ENCODE measurements around the gene P4HB. TPM values are rescaled to one million over a fixed set of nuclear protein-coding genes. Genes with fewer than 3 reads are reported as not detected.

P4HB gene
- total and polyA plus RNA-seq, 3 experiments from 2014 or later: 342 to 482 (median 463) TPM

- H3K4me1 Mint-ChIP-seq: peaks cover 0 to 10% (median under 1%) of the 10 kb centered on the region in 3 donors
- H3K27me3 Mint-ChIP-seq: peaks cover 32 to 47% of the 10 kb centered on the region in 2 donors
- peaks cover 23% of the 10 kb centered on the region for H3K27me3 ChIP-seq (ENCODE audit: insufficient read depth, low read length, poor library complexity, severe bottlenecking)
- H3K36me3 Mint-ChIP-seq: no peaks in the 10 kb centered on the region
- no peaks in the 10 kb centered on the region for H3K9me3 ChIP-seq (ENCODE audit: low read length)
- H3K27ac ChIP-seq (ENCODE audit: low read depth, low read length): no peak within 1 kb of the TSS
- H3K4me3 ChIP-seq (ENCODE audit: low read length): no peak within 1 kb of the TSS
- H3K4me1 ChIP-seq (ENCODE audit: insufficient read depth, low read length): no peaks in the 10 kb centered on the region
- no peak within 1 kb of the TSS for H3K27ac Mint-ChIP-seq
- peak within 1 kb of the TSS in 2 of 7 donors; percentile 45 to 69 for H3K4me3 Mint-ChIP-seq
- H3K9me3 Mint-ChIP-seq: no peaks in the 10 kb centered on the region
- H3K36me3 ChIP-seq (ENCODE audit: insufficient read depth, low read length): no peaks in the 10 kb centered on the region
- CTCF ChIA-PET: no interaction called here
- POLR2A ChIA-PET: no interaction called here
- no peak for DNase-seq
These were observed 56.4 kb downstream of the P4HB start, which contains the start of gene GCGR for GRCh38 chr17:81803728-81804558. Gene GCGR (plus strand): TSS chr17:81804150. CDS start chr17:81809019, 4,869 bp downstream.

GRCh38 chr17:81802856-81803643, 57.3 kb downstream of the P4HB start:
- peaks cover 28 to 46% of the 10 kb centered on the region in 2 donors for H3K27me3 Mint-ChIP-seq
- H3K36me3 Mint-ChIP-seq: no peaks in the 10 kb centered on the region
- CTCF ChIA-PET: no interaction called here
- Histone ChIP-seq H3K4me3 (ENCODE audit: low read length) (no peak overlapping the region), H3K27ac (ENCODE audit: low read depth, low read length) (no peak overlapping the region), H3K9me3 (ENCODE audit: low read length) (no peaks in the 10 kb centered on the region), H3K36me3 (ENCODE audit: insufficient read depth, low read length) (no peaks in the 10 kb centered on the region), H3K27me3 (ENCODE audit: insufficient read depth, low read length, poor library complexity, severe bottlenecking) (peaks cover 23% of the 10 kb centered on the region), H3K4me1 (ENCODE audit: insufficient read depth, low read length) (no peaks in the 10 kb centered on the region)
- no peak for DNase-seq
- no peaks in the 10 kb centered on the region for H3K9me3 Mint-ChIP-seq
- no peak overlapping the region for H3K27ac Mint-ChIP-seq
- H3K4me1 Mint-ChIP-seq: peaks cover 0 to 10% (median 0%) of the 10 kb centered on the region in 3 donors
- POLR2A ChIA-PET: no interaction called here
- peak overlapping the region in 2 of 7 donors; percentile 32 to 69 for H3K4me3 Mint-ChIP-seq

GRCh38 chr17:81802048-81802758, 58.1 kb downstream of the P4HB start:
- Mint-ChIP-seq H3K27me3 (peaks cover 28 to 41% of the 10 kb centered on the region in 2 donors), H3K4me3 (peak overlapping the region in 2 of 7 donors; percentile 38 to 76), H3K36me3 (no peaks in the 10 kb centered on the region), H3K9me3 (no peaks in the 10 kb centered on the region), H3K27ac (peak overlapping the region in 1 of 8 donors; percentile 29), H3K4me1 (peaks cover 0 to 10% (median 0%) of the 10 kb centered on the region in 3 donors)
- Histone ChIP-seq H3K4me1 (ENCODE audit: insufficient read depth, low read length) (no peaks in the 10 kb centered on the region), H3K36me3 (ENCODE audit: insufficient read depth, low read length) (no peaks in the 10 kb centered on the region), H3K9me3 (ENCODE audit: low read length) (no peaks in the 10 kb centered on the region), H3K27me3 (ENCODE audit: insufficient read depth, low read length, poor library complexity, severe bottlenecking) (peaks cover 23% of the 10 kb centered on the region), H3K4me3 (ENCODE audit: low read length) (no peak overlapping the region), H3K27ac (ENCODE audit: low read depth, low read length) (no peak overlapping the region)
- POLR2A ChIA-PET: no interaction called here
- CTCF ChIA-PET: no interaction called here
- no peak for DNase-seq

GRCh38 chr17:81801327-81801726, 59.0 kb downstream of the P4HB start:
- ChIA-PET POLR2A (no interaction called here), CTCF (interaction anchor here (0.7 kb wide), 1 partner anchor 368 kb away, joined by 3 read pairs; no protein-coding TSS in a partner anchor)
- Mint-ChIP-seq H3K4me1 (peaks cover 0 to 10% (median 0%) of the 10 kb centered on the region in 3 donors), H3K4me3 (no peak overlapping the region), H3K27ac (peak overlapping the region in 1 of 8 donors; percentile 38), H3K27me3 (peaks cover 28 to 41% of the 10 kb centered on the region in 2 donors), H3K36me3 (no peaks in the 10 kb centered on the region), H3K9me3 (no peaks in the 10 kb centered on the region)
- Histone ChIP-seq H3K27me3 (ENCODE audit: insufficient read depth, low read length, poor library complexity, severe bottlenecking) (peaks cover 23% of the 10 kb centered on the region), H3K36me3 (ENCODE audit: insufficient read depth, low read length) (no peaks in the 10 kb centered on the region), H3K27ac (ENCODE audit: low read depth, low read length) (no peak overlapping the region), H3K4me3 (ENCODE audit: low read length) (no peak overlapping the region), H3K9me3 (ENCODE audit: low read length) (no peaks in the 10 kb centered on the region), H3K4me1 (ENCODE audit: insufficient read depth, low read length) (no peaks in the 10 kb centered on the region)
- no peak for DNase-seq

- Histone ChIP-seq H3K4me1 (ENCODE audit: insufficient read depth, low read length) (no peaks in the 10 kb centered on the region), H3K27ac (ENCODE audit: low read depth, low read length) (no peak overlapping the region), H3K9me3 (ENCODE audit: low read length) (no peaks in the 10 kb centered on the region), H3K36me3 (ENCODE audit: insufficient read depth, low read length) (no peaks in the 10 kb centered on the region), H3K27me3 (ENCODE audit: insufficient read depth, low read length, poor library complexity, severe bottlenecking) (peaks cover 3% of the 10 kb centered on the region), H3K4me3 (ENCODE audit: low read length) (no peak overlapping the region)
- Mint-ChIP-seq H3K27me3 (no peaks in the 10 kb centered on the region), H3K36me3 (no peaks in the 10 kb centered on the region), H3K4me1 (no peaks in the 10 kb centered on the region), H3K4me3 (no peak overlapping the region), H3K9me3 (no peaks in the 10 kb centered on the region), H3K27ac (no peak overlapping the region)
- no peak for DNase-seq
- POLR2A ChIA-PET: no interaction called here
- CTCF ChIA-PET: no interaction called here
These were observed 65.8 kb downstream of the P4HB start for GRCh38 chr17:81794509-81794908.

GRCh38 chr17:81794074-81794476, 66.3 kb downstream of the P4HB start:
- ChIA-PET POLR2A (no interaction called here), CTCF (no interaction called here)
- no peaks in the 10 kb centered on the region for H3K9me3 ChIP-seq (ENCODE audit: low read length)
- no peaks in the 10 kb centered on the region for H3K36me3 ChIP-seq (ENCODE audit: insufficient read depth, low read length)
- H3K4me1 ChIP-seq (ENCODE audit: insufficient read depth, low read length): no peaks in the 10 kb centered on the region
- H3K4me3 ChIP-seq (ENCODE audit: low read length): no peak overlapping the region
- H3K27ac ChIP-seq (ENCODE audit: low read depth, low read length): no peak overlapping the region
- Mint-ChIP-seq H3K9me3 (no peaks in the 10 kb centered on the region), H3K27ac (no peak overlapping the region), H3K4me3 (no peak overlapping the region), H3K4me1 (no peaks in the 10 kb centered on the region), H3K36me3 (no peaks in the 10 kb centered on the region), H3K27me3 (no peaks in the 10 kb centered on the region)
- no peak for DNase-seq
- peaks cover 3% of the 10 kb centered on the region for H3K27me3 ChIP-seq (ENCODE audit: insufficient read depth, low read length, poor library complexity, severe bottlenecking)

Data from CD8-positive, alpha-beta memory T cell (primary cell).